Measurements from ENCODE around the gene ANKMY1. TPM values are rescaled to one million over a fixed set of nuclear protein-coding genes. Genes with fewer than 3 reads are reported as not detected.

Gene ANKMY1
- total and polyA plus RNA-seq, 2 experiments from 2014 or later = 2.3 to 8.9 TPM

GRCh38 chr2:240576436-240577205 is 18.8 kb upstream of the ANKMY1 start:
- TF ChIP-seq, protein P1, sequence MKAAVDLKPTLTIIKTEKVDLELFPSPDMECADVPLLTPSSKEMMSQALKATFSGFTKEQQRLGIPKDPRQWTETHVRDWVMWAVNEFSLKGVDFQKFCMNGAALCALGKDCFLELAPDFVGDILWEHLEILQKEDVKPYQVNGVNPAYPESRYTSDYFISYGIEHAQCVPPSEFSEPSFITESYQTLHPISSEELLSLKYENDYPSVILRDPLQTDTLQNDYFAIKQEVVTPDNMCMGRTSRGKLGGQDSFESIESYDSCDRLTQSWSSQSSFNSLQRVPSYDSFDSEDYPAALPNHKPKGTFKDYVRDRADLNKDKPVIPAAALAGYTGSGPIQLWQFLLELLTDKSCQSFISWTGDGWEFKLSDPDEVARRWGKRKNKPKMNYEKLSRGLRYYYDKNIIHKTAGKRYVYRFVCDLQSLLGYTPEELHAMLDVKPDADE (IDR thresholded peaks at IDR 0.05) = no peak
- TF ChIP-seq ZNF331 (CRISPR knock-in tag; IDR thresholded peaks at IDR 0.05; ENCODE audit: low read depth) = no peak
- TF ChIP-seq, protein P2, sequence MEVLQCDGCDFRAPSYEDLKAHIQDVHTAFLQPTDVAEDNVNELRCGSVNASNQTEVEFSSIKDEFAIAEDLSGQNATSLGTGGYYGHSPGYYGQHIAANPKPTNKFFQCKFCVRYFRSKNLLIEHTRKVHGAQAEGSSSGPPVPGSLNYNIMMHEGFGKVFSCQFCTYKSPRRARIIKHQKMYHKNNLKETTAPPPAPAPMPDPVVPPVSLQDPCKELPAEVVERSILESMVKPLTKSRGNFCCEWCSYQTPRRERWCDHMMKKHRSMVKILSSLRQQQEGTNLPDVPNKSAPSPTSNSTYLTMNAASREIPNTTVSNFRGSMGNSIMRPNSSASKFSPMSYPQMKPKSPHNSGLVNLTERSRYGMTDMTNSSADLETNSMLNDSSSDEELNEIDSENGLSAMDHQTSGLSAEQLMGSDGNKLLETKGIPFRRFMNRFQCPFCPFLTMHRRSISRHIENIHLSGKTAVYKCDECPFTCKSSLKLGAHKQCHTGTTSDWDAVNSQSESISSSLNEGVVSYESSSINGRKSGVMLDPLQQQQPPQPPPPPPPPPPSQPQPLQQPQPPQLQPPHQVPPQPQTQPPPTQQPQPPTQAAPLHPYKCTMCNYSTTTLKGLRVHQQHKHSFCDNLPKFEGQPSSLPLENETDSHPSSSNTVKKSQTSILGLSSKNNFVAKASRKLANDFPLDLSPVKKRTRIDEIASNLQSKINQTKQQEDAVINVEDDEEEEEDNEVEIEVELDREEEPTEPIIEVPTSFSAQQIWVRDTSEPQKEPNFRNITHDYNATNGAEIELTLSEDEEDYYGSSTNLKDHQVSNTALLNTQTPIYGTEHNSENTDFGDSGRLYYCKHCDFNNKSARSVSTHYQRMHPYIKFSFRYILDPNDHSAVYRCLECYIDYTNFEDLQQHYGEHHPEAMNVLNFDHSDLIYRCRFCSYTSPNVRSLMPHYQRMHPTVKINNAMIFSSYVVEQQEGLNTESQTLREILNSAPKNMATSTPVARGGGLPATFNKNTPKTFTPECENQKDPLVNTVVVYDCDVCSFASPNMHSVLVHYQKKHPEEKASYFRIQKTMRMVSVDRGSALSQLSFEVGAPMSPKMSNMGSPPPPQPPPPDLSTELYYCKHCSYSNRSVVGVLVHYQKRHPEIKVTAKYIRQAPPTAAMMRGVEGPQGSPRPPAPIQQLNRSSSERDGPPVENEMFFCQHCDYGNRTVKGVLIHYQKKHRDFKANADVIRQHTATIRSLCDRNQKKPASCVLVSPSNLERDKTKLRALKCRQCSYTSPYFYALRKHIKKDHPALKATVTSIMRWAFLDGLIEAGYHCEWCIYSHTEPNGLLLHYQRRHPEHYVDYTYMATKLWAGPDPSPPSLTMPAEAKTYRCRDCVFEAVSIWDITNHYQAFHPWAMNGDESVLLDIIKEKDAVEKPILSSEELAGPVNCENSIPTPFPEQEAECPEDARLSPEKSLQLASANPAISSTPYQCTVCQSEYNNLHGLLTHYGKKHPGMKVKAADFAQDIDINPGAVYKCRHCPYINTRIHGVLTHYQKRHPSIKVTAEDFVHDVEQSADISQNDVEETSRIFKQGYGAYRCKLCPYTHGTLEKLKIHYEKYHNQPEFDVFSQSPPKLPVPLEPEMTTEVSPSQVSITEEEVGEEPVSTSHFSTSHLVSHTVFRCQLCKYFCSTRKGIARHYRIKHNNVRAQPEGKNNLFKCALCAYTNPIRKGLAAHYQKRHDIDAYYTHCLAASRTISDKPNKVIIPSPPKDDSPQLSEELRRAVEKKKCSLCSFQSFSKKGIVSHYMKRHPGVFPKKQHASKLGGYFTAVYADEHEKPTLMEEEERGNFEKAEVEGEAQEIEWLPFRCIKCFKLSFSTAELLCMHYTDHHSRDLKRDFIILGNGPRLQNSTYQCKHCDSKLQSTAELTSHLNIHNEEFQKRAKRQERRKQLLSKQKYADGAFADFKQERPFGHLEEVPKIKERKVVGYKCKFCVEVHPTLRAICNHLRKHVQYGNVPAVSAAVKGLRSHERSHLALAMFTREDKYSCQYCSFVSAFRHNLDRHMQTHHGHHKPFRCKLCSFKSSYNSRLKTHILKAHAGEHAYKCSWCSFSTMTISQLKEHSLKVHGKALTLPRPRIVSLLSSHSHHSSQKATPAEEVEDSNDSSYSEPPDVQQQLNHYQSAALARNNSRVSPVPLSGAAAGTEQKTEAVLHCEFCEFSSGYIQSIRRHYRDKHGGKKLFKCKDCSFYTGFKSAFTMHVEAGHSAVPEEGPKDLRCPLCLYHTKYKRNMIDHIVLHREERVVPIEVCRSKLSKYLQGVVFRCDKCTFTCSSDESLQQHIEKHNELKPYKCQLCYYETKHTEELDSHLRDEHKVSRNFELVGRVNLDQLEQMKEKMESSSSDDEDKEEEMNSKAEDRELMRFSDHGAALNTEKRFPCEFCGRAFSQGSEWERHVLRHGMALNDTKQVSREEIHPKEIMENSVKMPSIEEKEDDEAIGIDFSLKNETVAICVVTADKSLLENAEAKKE (CRISPR knock-in tag; IDR thresholded peaks at IDR 0.05) = no peak
- no peak for TF ChIP-seq JUNB (IDR thresholded peaks at IDR 0.05; ENCODE audit: unreplicated experiment)
- TF ChIP-seq REST (IDR thresholded peaks at IDR 0.05; ENCODE audit: unreplicated experiment) = no peak
- TF ChIP-seq EZH2 (IDR thresholded peaks at IDR 0.05; ENCODE audit: low read depth, unreplicated experiment) = no peak
- no peak for TF ChIP-seq CREB1 (CRISPR knock-in tag; IDR thresholded peaks at IDR 0.05; ENCODE audit: low read depth)
- TF ChIP-seq NANOG (IDR thresholded peaks at IDR 0.05; ENCODE audit: borderline replicate concordance) = no peak
- TF ChIP-seq EZH2phosphoT487 (IDR thresholded peaks at IDR 0.05; ENCODE audit: unreplicated experiment) = no peak
- no peak for TF ChIP-seq CTCF (conservative IDR thresholded peaks at IDR 0.05; ENCODE audit: low read depth in 2 of 2)
- no peak for TF ChIP-seq POLR2AphosphoS5 (IDR thresholded peaks at IDR 0.05; ENCODE audit: low read depth)
- no peak for TF ChIP-seq ZNF114 (CRISPR knock-in tag; IDR thresholded peaks at IDR 0.05)
- no peak for TF ChIP-seq STAT1 (IDR thresholded peaks at IDR 0.05; ENCODE audit: unreplicated experiment)
- Mint-ChIP-seq H3K27ac (no peak overlapping the region), H3K9me3 (no peaks in the 10 kb centered on the region), H3K4me3 (no peak overlapping the region), H3K27me3 (ENCODE audit: insufficient read depth, low read depth, poor library complexity) (peaks cover 14% of the 10 kb centered on the region), H3K4me1 (peaks cover 10% of the 10 kb centered on the region), H3K36me3 (ENCODE audit: low read depth) (no peaks in the 10 kb centered on the region)
- H3K27me3 ChIP-seq (ENCODE audit: insufficient read depth) = no peaks in the 10 kb centered on the region
- H2AFZ ChIP-seq = no peak overlapping the region
- H3K4me3 ChIP-seq = no peak overlapping the region
- no peaks in the 10 kb centered on the region for H3K4me1 ChIP-seq (ENCODE audit: insufficient read depth)
- H3K9me2 ChIP-seq (ENCODE audit: insufficient read depth) = no peaks in the 10 kb centered on the region
- no peak for ATAC-seq
- H3F3A ChIP-seq (replicated peaks; ENCODE audit: low read depth) = 0 out of 2 replicates have a peak, but pooled peaks cover 2% of the 10 kb centered on the region
- no peak overlapping the region for H3K27ac ChIP-seq (ENCODE audit: low read depth)
- H4K20me1 ChIP-seq (replicated peaks; ENCODE audit: insufficient read depth) = peaks cover 14% of the 10 kb centered on the region
- no peaks in the 10 kb centered on the region for H3K36me3 ChIP-seq (ENCODE audit: insufficient read depth)
- H3K4me2 ChIP-seq = no peak overlapping the region
- peaks cover 7% of the 10 kb centered on the region; the same call in 1 of the 2 replicates for H3K79me2 ChIP-seq (replicated peaks; ENCODE audit: insufficient read depth)
- no peak for DNase-seq (ENCODE audit: low spot score)
